ENCODE data around the gene ABO. TPM values are rescaled to one million over a fixed set of nuclear protein-coding genes. Genes with fewer than 3 reads are reported as not detected.

ABO gene
- total and polyA plus RNA-seq, 2 of the 8 experiments (the other 6 are each of a cell fraction or from before 2014, with no cell fraction given), result 0.03 TPM; not detected in 1

GRCh38 chr9:133237035-133237731 is 37.8 kb downstream of the ABO start:
- H4K5ac ChIP-seq (ENCODE audit: insufficient read length, low read depth, low read length), result no peak overlapping the region
- no peak overlapping the region for H2BK20ac ChIP-seq (ENCODE audit: low read length)
- no peak overlapping the region for H3K14ac ChIP-seq (ENCODE audit: insufficient read length)
- no peak overlapping the region for H3K23ac ChIP-seq (ENCODE audit: insufficient read length)
- DNase-seq (ENCODE audit: low read depth in 1 of 2, low spot score in 2 of 2), result peak in 1 of 2 experiments; percentile 24
- no peaks in the 10 kb centered on the region for H3K9me3 ChIP-seq (ENCODE audit: insufficient read depth in 2 of 2, low read depth in 1 of 2, low read length in 1 of 2)
- POLR2A ChIA-PET (ENCODE audit: partially characterized antibody), result interaction anchor here (3.5 kb wide), 1 partner anchor 114 kb away, joined by 14 read pairs; no protein-coding TSS in a partner anchor
- no peak overlapping the region for H3K4ac ChIP-seq (replicated peaks; ENCODE audit: insufficient read length, low read depth, low read length)
- H2BK12ac ChIP-seq (ENCODE audit: low read depth, low read length), result no peak overlapping the region
- no peak overlapping the region for H3K56ac ChIP-seq (replicated peaks; ENCODE audit: insufficient read length, low read depth, low read length)
- H3K36me3 ChIP-seq (ENCODE audit: control insufficient read depth in 2 of 4, insufficient read depth in 4 of 4, low read length in 3 of 4), result no peaks in the 10 kb centered on the region
- H2BK15ac ChIP-seq (ENCODE audit: low read length), result no peak overlapping the region
- H2BK120ac ChIP-seq (replicated peaks; ENCODE audit: low read depth, low read length), result no peak overlapping the region
- H3K27ac ChIP-seq (ENCODE audit: low read depth, low read length), result no peak overlapping the region
- no peak overlapping the region for H3K18ac ChIP-seq (ENCODE audit: extremely low read depth, low read length)
- H3K27me3 ChIP-seq (replicated peaks in 1 of 4; ENCODE audit: control insufficient read depth in 3 of 4, extremely low read depth in 1 of 4, insufficient read depth in 3 of 4, low read length in 3 of 4), result peaks cover 0 to 12% (median 6%) of the 10 kb centered on the region in 4 experiments; a peak in 3 of 7 replicates
- no peak for FAIRE-seq
- H3K79me2 ChIP-seq (ENCODE audit: control insufficient read depth in 1 of 2, insufficient read depth in 2 of 2, low read length in 2 of 2), result no peaks in the 10 kb centered on the region
- CTCF ChIA-PET (ENCODE audit: partially characterized antibody), result interaction anchor here (0.7 to 4.5 kb wide), 2 partner anchors 10 to 49 kb away, joined by 3 to 69 read pairs; no protein-coding TSS in a partner anchor
- H3K4me1 ChIP-seq (replicated peaks in 1 of 4; ENCODE audit: control insufficient read depth in 3 of 4, insufficient read depth in 4 of 4, low read length in 3 of 4), result peaks cover 0 to 2% (median under 1%) of the 10 kb centered on the region in 4 experiments; a peak in 2 of 7 replicates
- TF ChIP-seq KDM5A (IDR thresholded peaks at IDR 0.05; ENCODE audit: low read length) (no peak), EGR1 (IDR thresholded peaks at IDR 0.05; ENCODE audit: borderline replicate concordance, low read depth, low read length) (no peak), SP1 (IDR thresholded peaks at IDR 0.05; ENCODE audit: low read depth, low read length) (no peak), RAD21 (IDR thresholded peaks at IDR 0.05 in 1 of 2, conservative IDR thresholded peaks at IDR 0.05 in 1 of 2; ENCODE audit: low read depth in 2 of 2, low read length in 2 of 2) (no peak), CBX8 (IDR thresholded peaks at IDR 0.05; ENCODE audit: borderline replicate concordance, low read depth, low read length) (no peak), SIN3A (conservative IDR thresholded peaks at IDR 0.05 in 1 of 2, IDR thresholded peaks at IDR 0.05 in 1 of 2; ENCODE audit: low read depth in 1 of 2, low read length in 2 of 2) (no peak), JUND (IDR thresholded peaks at IDR 0.05; ENCODE audit: low read length) (no peak), RXRA (IDR thresholded peaks at IDR 0.05; ENCODE audit: insufficient read depth, low read depth, low read length) (no peak), CTBP2 (IDR thresholded peaks at IDR 0.05; ENCODE audit: borderline replicate concordance, insufficient read depth, insufficient read length, low read length) (no peak), YY1 (IDR thresholded peaks at IDR 0.05; ENCODE audit: low read depth, low read length) (no peak), ASH2L (IDR thresholded peaks at IDR 0.05; ENCODE audit: low read length) (no peak), RNF2 (IDR thresholded peaks at IDR 0.05; ENCODE audit: borderline replicate concordance, low read depth, low read length, missing control alignments, poor library complexity, severe bottlenecking) (no peak)
- no peak overlapping the region for H3K4me3 ChIP-seq (ENCODE audit: extremely low read depth in 1 of 4, insufficient read depth in 2 of 4, low read depth in 3 of 4, low read length in 4 of 4)
- WGBS, 2 experiments (ENCODE audit: extremely low coverage in 1 of 2, insufficient coverage in 1 of 2, insufficient read length in 1 of 2, insufficient replicate concordance in 2 of 2, low coverage in 1 of 2, low lambda C conversion rate in 2 of 2, missing lambda C conversion rate in 1 of 2), result 79% methylated on average over 17 of the region's 17 CpGs; no CpG with 5 or more reads in 1 of the 2 experiments
- H2BK5ac ChIP-seq (ENCODE audit: low read depth, low read length), result no peak overlapping the region
- H3K23me2 ChIP-seq (ENCODE audit: low read depth, low read length), result peaks cover 5% of the 10 kb centered on the region; the same call in 1 of the 2 replicates
- H2AK5ac ChIP-seq (ENCODE audit: low read depth, low read length), result no peak overlapping the region
- no peaks in the 10 kb centered on the region for H4K20me1 ChIP-seq (replicated peaks in 1 of 2; ENCODE audit: control insufficient read depth in 1 of 2, insufficient read depth in 2 of 2, low read length in 2 of 2)
- H3K4me2 ChIP-seq (ENCODE audit: insufficient read depth in 1 of 2, low read depth in 2 of 2, low read length in 2 of 2), result no peak overlapping the region; a peak in 1 of 4 replicates
- no peak overlapping the region for H2AFZ ChIP-seq (ENCODE audit: low read length)
- no peak overlapping the region; a peak in 1 of 7 replicates for H3K9ac ChIP-seq (replicated peaks in 1 of 4; ENCODE audit: extremely low read depth in 1 of 4, low read depth in 3 of 4, low read length in 3 of 4)
- no peaks in the 10 kb centered on the region for H3K79me1 ChIP-seq (ENCODE audit: low read depth, low read length)
- H4K91ac ChIP-seq (replicated peaks; ENCODE audit: insufficient read length, low read length), result no peak overlapping the region
- H4K8ac ChIP-seq (ENCODE audit: extremely low read depth, insufficient read depth, low read length), result no peak overlapping the region
